COLO829 (cell line): Measurements from ENCODE around the gene C3orf20.

Source experiments
- DNase-seq: peaks from one replicate; pipeline ENCODE4 v3.0.0; 2012; ENCODE audit warnings: low spot score

Gene C3orf20

GRCh38 chr3:14674841-14675240 is at the start of gene C3orf20:
TSS of gene C3orf20 (plus strand) at chr3:14675141. CDS start at chr3:14682714, 7,573 bp downstream.
- DNase-seq: no peak

DNA sequence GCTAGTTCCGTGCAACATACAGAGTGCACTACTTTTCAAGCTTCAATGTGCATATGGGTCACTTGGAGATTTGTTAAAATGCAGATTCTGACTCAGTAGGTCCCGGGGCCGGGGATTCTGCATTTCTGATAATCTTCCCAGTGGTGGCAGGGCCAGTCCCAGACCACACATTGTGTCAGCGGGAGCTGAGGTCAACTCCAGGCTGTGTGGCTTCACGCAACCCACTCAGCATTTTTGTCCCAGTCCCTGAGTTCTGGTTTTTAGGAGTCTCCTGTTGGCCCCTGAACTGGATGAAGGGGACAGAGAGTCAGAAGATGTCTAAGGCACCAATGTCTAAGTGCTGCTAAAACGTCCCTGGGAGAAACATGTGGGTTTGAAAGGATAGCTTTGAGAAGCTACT is 49.5 kb upstream of the C3orf20 start:
- DNase-seq: no peak

GRCh38 chr3:14627815-14628214 is 47.1 kb upstream of the C3orf20 start:
- no peak for DNase-seq

DNA sequence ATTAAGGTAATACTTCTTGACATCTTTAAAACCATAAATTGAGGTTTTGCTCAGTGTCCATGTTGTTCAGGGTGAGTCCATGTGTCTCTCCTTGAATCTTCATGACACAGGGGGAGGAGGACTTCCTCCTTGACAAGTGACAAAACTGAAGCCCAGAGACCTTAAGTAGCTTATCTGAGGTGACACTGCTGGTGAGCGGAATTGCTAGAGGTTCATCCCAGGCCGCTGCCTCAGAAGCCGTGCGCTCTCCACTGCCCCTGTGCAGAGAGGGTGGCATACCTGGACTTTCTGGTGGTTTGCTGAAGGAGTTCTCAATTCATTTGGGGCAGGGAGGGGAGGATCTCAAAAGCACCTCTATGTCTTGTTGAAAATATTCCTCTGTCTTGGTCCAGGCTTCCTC is 46.5 kb upstream of the C3orf20 start:
- no peak for DNase-seq

DNA sequence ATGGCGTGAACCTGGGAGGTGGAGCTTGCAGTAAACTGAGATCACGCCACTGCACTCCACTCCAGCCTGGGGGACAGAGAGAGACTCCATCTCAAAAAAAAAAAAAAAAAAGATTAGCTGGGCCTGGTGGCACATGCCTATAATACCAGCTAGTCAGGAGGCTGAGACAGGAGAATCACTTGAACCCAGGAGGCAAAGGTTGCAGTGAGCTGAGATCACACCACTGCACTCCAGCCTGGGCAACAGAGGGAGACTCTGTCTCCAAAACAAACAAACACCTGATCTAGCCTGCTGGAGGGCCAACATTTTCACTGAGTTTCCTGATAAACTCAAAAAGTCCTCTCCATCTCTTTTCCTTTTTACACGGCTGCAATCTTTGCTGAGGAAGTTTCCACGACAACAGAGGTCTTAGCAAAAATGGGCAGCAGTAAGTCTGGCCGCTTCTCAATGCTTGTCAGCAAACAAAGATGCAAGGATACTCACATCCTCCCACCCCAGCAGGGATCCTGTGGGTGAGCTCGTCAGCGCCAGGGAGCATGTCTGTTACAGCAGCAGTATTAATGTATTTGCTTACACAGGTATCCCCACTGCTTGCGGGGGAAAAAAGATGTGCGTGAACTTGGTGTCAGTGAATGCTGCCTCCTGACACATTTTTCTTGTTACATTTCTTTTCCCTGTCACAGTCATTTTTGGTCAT is 44.4 kb upstream of the C3orf20 start:
- no peak for DNase-seq

GRCh38 chr3:14631101-14631497 is 43.8 kb upstream of the C3orf20 start:
- no peak for DNase-seq

- DNase-seq: no peak
These were observed 43.1 kb upstream of the C3orf20 start for GRCh38 chr3:14631687-14632441.

GRCh38 chr3:14632442-14632930 is 42.5 kb upstream of the C3orf20 start:
- no peak for DNase-seq

DNA sequence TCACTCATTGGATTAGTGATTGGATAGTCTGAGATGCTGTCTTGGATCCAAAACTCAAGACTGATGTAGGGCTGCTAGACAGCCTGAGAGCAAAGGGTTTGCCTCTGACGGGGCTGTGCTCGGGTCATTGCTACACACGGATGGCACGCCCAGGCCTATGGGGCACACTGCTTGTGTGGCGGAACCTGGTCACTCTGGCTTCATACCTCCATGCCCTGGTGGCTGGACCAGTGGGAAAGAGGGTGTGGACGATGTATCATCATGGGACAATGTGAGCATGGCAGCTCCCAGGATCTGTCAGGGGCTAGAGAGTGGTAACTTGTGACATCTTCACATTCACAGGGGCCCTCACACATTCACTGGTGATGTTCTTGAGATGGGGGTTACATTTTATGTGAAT is 41.5 kb upstream of the C3orf20 start:
- no peak for DNase-seq

- DNase-seq: peak; percentile 35
These were observed 41.0 kb upstream of the C3orf20 start for GRCh38 chr3:14633819-14634424.

GRCh38 chr3:14634763-14635400 is 40.1 kb upstream of the C3orf20 start:
- no peak for DNase-seq

- no peak for DNase-seq
These were observed 38.3 kb upstream of the C3orf20 start for GRCh38 chr3:14636496-14637087.

DNA sequence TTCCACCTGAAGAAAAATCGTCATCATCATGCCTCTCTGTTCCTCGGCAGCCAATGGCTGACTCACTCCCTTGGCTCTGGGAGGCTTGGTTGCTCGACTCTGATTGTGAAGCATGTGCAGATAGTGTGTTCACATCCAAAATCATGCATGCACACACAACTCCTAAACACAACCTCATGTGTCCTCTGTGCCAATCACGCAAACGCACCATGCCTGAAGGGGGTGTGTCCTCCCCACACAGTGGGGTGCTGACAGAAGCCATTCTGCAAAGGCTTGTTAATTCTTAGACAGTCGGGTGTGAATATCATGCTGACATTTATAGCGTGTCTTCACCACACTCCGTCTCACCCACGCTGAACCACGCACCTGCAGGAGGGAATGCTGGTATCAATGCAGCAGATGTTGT is 34.8 kb upstream of the C3orf20 start:
- no peak for DNase-seq

DNA sequence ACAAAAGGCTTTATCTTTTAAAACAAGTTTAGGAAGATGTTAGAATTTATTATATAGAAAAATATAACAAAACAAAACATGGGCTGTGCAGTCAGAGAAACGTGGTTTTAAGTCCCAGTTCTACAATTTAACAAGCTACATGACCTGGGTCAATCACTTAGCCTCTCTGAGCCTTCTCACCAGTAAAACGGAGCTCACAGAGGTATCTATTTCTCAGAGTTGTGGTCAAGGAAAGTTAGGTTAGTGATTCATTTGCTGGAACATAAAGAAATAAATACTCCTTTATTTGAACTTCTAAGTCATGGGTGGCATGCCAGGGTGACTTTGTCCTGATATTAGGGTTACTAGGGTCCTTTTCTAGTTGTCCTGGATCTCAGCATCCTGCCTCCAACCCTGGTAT is 34.2 kb upstream of the C3orf20 start:
- no peak for DNase-seq

- DNase-seq: no peak
These were observed 33.6 kb upstream of the C3orf20 start for GRCh38 chr3:14641346-14641745.

GRCh38 chr3:14645453-14645852 is 29.5 kb upstream of the C3orf20 start:
- no peak for DNase-seq

DNA sequence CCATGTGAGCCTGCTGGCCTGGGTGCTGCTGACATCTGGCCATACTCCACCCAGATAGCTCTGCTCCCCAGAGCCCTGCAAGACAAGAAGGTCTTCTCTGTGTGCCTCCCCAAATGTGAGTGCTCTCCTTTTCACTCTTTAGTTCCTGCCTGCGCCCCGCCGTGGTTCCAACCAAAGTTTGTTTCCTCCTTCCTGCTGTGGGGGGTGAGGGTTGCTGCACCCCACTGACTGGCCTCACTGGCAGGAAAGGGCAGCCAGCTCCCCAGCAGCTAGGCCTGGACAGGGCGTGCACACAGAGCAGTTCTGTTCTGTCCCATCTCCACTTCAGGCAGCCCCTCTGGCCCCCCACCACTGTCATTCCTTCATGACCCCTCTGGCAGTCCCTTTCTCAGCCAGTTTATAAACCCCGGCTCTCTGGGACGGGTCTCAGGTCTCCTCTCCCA is 28.8 kb upstream of the C3orf20 start:
- no peak for DNase-seq

DNA sequence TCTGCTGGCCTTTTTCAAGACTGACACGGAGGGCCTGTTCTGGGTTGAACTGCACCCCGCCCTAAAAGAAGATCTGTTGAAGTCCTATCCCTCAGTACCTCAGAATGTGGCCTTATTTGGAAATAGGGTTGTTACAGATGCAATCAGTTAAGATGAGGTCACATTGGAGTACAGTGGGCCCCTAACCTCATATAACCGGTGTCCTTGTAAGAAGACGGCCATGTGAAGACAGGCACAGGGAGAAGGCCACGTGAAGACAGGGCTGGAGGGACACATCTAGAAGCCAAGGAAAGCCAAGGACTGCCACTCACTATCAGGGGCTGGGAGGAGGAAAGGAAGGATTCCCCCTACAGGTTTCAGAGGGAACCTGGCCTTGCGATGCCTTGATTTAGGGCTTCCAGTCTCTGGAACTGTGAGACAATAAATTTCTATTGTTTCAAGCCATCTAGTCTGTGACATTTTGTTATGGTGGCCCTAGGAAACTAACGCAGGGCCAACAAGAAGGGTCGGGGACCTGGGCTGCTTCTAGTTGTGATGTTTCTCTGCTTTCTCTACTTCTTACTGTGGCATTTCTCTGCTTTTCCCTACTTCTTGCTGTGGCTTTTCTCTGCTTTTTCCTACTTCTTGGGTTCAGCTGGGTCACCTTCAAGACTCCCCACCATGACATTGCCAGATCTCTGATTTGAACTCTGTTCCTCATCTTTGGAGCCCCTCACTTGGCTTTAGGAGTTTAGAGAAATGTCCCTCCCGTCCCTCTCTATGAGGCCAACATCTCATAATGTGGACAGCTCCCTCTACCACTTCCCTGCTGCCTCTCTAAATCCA is 28.1 kb upstream of the C3orf20 start:
- no peak for DNase-seq

- no peak for DNase-seq
These were observed 26.7 kb upstream of the C3orf20 start for GRCh38 chr3:14647976-14648955.

DNA sequence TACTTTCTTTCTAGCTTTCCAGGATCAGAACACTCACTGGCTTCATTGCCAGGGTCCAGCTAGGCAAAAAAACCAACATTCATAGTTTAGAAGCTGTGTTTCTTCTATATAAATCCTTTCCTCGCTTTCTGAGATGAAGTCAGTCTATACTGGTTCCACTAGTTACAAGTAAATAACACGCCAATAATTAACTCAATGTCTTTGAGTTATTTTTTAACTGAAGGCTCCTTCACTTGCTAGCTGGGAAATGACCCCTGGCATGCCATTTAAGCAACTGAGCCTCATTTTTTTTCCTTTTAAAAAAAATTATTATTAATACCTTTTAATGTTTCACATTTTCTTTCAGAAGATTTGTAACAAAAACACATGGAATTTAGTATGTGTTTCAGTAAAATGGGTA is 25.5 kb upstream of the C3orf20 start:
- DNase-seq: no peak
